Posterior vena cava (tissue), 2 donors: ENCODE results near the gene C1QTNF5. TPM values are rescaled to one million over a fixed set of nuclear protein-coding genes. Genes with fewer than 3 reads are reported as not detected.

ENCODE experiments used
- DNase-seq: peaks from one replicate; pipeline ENCODE4 v3.0.0-alpha.2; 2020; ENCODE audit warnings: low spot score
- intact Hi-C, 2 donors: fragments of 100-400 bp; cut with DNase I; formaldehyde crosslinking; loops; one replicate each; pipeline versions ENCODE4 v1.14.1 to v1.14.2; 2022 to 2023
- total RNA-seq, 2 donors: library from RNA; stranded (reverse); fragmentation: NEBNext Ultra II Directional; extraction: Animal tissue kit (Norgen Biotek cat#: 25700); gene quantifications; one replicate each; pipeline ENCODE4 v1.2.1, GENCODE V29; 2021
- donor health status: DM: yes; HTN: yes; CAD: no.
- donor health status: DM: yes; HTN: yes; CAD: no.

The C1QTNF5 gene
- total RNA-seq, 2 donors from 2014 or later = 57.7 to 63.0 TPM

DNA sequence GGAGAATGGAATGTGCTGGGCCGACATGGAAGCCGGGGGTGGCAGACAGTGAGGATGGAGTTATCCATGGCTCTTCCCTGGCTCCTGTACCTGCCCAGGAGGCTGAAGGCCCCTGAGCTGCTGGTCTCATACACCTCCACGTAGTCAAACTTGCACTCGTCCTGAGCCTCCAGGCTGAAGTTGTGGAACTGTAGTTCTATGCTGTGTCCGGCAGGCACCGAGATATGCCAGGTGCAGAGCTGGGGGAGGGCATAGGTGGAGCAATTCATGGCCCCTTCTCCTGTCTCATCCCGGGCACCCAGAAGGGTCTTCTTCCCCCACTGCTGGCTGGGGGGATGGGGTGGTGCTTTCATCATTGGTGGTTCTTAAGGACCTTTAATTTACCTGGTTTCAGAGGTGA is 3.0 kb upstream of the C1QTNF5 start:
- intact Hi-C loops = loop anchor here in 1 of 2 donors (10.0 kb wide), 1 partner anchor 131 kb away; no protein-coding TSS in a partner anchor
- DNase-seq = no peak

DNA sequence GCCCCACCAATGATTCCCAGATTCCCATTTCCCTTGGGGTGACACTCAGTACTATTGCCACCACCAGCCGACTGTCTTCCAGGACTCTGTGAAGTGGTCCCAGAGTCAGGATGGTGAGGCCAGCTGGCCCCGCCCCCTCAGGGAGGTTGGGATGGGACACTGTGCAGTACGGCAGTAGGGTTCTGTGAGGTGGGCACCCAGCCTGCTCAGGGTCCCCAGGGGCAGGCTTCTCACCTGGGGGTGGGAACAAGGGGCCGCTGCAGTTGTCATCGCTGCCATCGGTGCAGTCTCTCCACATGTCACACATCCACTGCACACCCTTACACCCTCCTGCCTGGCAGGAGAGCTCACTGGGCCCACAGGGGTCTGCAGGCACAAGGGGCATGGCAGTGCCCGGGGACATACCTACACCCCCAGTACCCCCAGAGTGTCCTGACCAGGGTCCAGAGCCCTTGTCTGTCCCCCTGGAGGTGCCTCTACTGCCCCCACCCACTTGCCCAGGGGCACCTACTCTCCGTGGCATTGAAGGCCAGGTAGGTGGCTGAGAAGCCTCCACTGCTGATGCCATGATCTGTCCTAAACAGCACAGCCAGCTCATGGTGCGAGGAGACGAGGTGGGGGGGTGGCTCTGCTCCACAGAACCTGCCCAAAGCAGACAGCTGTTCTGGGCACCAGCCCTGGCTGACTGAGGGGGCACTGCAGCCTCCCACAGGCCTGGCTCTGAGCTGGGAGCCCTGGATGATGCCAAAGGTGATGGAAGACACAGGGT is 1.9 kb upstream of the C1QTNF5 start:
- intact Hi-C loops = loop anchor here in 1 of 2 donors (10.0 kb wide), 1 partner anchor 132 kb away; no protein-coding TSS in a partner anchor
- no peak for DNase-seq

DNA sequence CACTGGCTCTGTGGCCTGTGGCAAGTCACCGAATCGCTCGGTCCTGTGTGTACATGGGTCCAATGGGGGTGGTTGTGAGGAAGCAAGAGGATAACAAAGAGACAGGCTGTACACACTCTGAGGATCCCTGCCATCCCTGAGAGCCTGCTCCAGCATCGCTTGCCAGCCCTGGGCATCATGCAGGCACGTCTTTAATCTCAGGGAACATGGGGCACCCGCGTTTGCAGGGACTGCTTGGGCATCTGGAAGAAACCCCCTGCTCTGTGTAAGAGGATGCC is 1.3 kb upstream of the C1QTNF5 start:
- intact Hi-C loops = loop anchor here in 1 of 2 donors (10.0 kb wide), 1 partner anchor 133 kb away; no protein-coding TSS in a partner anchor
- no peak for DNase-seq

- intact Hi-C loops = loop anchor here in 1 of 2 donors (10.0 kb wide), 1 partner anchor 133 kb away; no protein-coding TSS in a partner anchor
- peak; percentile 79 for DNase-seq
These were observed 739 bp upstream of the C1QTNF5 start for GRCh38 chr11:119341222-119342022.

DNA sequence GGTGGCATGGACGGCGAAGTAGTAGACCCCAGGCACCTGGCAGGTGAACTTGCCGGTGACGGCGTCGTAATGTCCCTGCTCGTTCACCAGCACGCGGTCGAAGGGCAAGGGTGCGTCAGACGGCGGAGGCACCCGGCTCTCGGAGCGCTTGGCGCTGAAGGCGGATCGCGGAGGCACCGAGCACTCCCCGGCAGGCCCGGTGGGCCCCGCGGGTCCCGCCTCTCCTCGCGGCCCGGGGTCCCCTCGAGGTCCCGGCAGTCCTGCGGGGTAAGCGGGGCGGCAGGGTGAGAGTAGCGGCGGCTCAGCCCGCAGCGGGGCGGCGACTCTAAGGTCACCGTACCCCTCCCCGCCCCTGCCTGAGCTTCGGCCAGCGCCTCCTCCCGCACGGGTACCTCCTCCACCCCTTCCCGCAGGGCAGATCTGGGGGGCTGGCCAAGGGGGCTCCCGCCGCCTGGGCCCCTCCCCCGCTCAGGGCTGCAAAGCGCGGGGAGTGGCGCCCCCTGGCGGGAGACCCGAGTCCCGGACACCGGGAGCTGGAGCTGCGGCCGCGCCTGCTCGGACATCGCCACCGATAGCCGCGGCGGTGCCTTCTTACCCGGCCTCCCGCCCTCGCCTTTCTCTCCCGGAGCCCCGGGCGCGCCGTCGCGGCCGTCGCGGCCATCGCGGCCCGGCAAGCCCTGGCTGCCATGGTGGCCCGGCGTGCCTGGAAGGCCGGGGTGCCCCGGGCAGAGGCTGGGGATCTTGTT is 921 bp downstream of the C1QTNF5 start:
- intact Hi-C loops = loop anchor here in 1 of 2 donors (10.0 kb wide), 1 partner anchor 135 kb away; no protein-coding TSS in a partner anchor
- DNase-seq = peak; percentile 93

GRCh38 chr11:119338965-119339588 is 1.6 kb downstream of the C1QTNF5 start:
- intact Hi-C loops = no loop called here
- no peak for DNase-seq

DNA sequence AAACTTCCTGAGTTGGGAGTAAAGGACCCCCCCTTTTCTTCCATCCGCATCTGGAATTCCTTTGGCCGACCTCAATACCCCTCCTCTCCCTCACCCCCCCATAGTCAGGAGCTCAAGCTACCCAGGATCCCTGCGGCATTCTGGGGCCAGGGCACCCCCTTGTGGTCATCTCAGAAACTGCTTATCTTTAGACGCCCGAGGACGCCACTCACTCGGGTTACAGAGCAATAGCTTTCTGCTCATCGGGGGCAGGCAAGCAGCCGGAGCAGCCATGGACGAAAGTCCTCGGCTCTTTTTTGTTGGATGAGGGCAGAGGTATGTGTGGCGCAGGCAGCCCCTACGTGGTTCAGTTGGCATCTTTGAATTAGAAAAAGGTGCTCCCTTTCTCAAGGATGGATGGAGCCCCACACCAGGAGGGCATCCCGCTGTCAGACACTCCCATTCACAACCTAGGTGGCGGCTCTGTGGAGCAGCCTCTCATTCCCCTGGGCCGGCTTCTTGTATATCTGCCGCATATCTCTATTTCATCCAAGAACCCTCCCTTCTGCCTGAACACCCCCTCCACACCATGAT is 2.3 kb downstream of the C1QTNF5 start:
- DNase-seq = peak; percentile 92
- intact Hi-C loops = no loop called here

GRCh38 chr11:119337581-119338317 is 2.9 kb downstream of the C1QTNF5 start:
- peak; percentile 81 for DNase-seq
- intact Hi-C loops = no loop called here

DNA sequence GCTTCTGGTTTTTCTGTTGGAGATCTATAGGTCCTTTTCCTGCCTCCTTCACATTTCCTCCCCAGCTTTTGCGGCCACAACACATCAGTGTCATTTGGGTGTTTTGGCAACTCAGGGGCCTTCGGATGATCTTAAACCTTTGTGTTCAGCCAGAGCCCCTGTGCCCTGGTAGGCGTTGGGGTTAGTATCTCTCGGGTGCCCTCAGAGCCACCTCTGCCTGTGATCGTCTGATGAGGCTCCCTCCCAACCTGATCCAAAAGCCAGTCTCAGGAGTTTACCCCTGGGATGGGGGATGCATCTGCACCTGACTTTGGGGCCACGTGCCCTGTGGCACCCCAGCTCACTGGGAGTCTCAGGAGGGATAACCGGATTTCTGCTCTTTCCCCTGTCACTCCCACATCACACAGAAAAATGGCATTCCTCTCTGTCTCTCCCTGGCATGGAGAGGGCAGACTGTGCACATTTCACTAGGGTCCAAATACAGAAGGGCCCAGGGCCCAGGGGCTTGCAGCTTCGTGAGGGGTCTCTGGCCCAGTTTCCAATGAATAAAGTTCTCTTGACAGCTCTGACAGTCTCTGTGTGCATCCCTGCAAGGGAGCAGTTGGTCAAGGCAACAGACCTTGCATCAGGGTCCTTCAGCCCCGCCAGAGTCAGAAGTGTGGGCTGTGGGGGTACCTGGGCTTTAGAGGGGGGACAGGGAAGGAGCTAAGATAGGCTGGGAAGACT is 3.8 kb downstream of the C1QTNF5 start:
- no peak for DNase-seq
- intact Hi-C loops = no loop called here

DNA sequence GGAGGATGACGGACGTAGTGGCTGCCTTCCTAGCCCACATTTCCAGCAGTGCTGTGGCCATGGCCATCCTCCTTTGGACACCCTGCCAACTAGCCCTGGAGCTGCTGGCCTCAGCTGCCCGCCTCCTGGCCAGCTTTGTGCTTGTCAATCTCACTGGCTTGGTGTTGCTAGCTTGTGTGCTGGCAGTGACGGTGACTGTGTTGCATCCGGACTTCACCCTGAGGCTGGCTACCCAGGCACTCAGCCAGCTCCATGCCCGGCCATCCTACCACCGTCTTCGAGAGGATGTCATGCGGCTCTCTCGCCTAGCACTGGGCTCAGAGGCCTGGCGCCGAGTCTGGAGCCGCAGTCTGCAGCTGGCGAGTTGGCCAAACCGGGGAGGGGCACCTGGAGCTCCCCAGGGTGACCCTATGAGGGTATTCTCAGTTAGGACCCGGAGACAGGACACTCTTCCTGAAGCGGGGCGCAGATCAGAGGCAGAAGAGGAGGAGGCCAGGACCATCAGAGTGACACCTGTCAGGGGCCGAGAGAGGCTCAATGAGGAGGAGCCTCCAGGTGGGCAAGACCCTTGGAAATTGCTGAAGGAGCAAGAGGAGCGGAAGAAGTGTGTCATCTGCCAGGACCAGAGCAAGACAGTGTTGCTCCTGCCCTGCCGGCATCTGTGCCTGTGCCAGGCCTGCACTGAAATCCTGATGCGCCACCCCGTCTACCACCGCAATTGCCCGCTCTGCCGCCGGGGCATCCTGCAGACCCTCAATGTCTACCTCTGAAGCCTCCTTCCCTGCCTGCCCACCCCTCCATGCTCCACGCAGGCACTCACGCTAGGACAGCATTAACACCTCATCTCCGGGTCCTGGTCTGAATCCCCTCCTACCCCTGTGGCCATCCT is 4.8 kb downstream of the C1QTNF5 start:
- intact Hi-C loops = no loop called here
- DNase-seq = no peak

DNA sequence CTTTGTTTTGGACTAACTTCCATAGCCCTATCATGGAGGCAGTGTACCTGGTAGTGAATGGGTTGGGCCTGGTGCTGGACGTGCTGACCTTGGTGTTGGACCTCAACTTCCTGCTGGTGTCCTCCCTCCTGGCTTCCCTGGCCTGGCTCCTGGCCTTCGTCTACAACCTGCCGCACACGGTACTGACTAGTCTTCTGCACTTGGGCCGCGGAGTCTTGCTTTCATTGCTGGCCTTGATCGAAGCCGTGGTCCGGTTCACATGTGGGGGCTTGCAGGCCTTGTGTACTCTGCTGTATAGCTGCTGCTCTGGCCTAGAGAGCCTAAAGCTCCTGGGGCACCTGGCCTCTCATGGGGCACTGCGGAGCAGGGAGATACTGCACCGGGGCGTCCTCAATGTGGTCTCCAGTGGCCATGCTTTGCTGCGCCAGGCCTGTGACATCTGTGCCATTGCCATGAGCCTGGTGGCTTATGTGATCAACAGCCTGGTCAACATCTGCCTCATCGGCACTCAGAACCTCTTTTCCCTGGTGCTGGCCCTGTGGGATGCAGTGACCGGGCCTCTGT is 5.5 kb downstream of the C1QTNF5 start:
- no peak for DNase-seq

DNA sequence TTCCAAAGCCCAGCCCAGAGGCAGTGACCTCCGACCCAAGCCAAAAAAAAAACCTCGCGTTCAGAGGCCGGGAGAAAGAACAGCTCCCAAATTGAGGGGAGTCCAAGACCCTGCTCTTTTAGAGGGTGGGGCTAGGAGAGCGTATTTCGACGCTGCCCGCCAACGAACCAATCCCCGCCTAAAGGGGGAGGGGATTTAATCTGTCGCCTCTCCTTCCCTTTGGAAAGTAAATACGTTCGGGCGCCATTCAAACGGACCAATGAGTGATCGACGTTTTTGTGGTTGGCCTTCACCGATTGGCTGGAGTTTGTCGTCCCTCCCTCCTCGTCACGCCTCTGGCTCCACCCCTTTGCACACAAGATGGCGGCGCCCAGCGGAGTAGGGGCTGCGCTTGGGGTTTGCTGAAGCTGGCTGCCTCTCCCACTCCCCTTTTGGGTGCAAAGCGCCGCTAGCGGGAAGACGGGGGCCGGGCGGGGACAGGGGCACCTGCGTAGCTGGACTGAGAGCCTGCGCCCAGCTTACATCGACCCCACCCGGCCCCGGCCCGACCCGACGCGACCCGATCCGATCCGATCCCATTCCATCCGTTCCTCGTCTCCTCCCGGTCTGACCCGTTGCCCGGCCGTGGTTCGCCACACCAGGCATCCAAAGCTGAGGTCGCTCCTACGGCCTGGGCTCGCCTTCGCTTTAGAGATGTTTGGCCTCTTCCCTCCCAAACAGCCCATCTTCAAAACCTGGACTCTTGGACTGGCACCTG is 6.3 kb downstream of the C1QTNF5 start, which contains the start of gene RNF26:
Gene RNF26, plus strand, starts transcription at position 354 of the 757 bp plus-strand sequence. CDS start 596 bp downstream, outside the sequence.
- peak; percentile 97 for DNase-seq
- intact Hi-C loops = no loop called here

More for the DNA sequence above, 5.5 kb downstream of the C1QTNF5 start:
- intact Hi-C loops = no loop called here

DNA sequence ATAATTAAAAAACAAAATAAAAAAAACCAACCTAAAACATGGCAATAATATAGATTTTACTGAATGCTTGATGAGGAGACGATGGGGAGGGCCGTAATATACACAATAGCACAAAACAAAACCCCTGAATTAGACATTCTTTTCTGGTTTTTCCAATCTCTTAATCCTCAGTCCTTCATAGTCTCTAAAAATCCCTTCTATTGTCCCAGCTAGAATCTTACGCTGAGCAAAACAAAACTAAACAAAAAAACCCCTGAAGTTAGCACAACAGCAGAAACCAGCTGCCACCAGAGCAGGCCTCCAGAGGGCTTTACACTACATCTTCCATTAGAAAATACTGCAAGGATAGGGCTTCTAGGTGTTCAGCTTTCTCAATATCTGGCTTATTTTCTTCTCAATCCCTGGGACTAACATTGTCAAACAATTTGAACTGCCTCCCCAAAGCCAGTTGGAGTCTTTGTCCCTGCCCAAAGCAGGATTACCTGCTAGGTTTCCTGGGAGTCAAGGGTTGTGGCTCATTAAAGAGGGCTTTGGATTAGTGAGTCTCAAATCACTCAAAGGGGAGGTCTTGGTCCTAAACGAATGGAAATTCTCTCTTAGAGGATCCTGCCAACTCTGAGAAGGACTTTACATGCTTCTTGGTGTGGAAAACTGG is 8.4 kb downstream of the C1QTNF5 start:
- DNase-seq = peak; percentile 2
- intact Hi-C loops = no loop called here

DNA sequence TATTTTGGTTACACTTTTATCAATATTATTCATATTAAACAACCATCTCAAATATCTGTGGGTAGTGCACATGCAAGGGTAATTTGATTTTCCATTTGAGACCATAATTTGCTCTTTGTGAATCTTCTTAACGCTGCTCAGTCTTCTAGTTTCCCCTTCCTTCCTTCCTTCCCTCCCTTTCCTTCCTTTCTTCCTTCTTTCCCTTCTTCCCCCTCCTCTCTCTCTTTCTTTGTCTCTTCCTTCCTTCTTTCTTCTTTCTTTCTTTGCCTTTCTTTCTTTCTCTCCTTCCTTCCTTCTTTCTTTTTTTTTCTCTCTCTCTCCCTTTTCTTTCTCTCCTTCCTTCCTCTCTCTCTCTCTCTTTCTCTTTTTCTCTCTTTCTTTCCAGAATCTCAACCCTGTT is 10.4 kb downstream of the C1QTNF5 start:
- DNase-seq = no peak
- intact Hi-C loops = no loop called here

DNA sequence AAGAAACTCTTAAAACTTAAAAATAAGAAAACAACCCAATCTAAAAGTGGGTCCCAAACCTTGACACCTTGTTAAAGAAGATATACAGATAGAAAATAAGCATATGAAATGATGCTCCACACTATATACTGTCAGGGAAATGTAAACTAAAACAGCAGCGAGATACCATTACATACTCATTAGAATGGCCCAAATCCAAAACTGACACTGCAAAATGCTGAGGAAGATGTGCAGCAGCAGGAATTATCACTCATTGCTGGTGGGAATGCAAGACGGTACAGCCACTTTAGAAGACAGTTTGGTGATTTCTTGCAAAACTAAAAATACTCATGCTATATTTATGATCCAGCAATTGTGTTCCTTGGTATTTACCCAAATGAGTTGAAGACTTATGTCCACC is 11.4 kb downstream of the C1QTNF5 start:
- intact Hi-C loops = no loop called here
- DNase-seq = no peak
